HEK293T (cell line): ENCODE measurements around the gene PICK1.

ENCODE experiments used
- CTCF ChIA-PET: fragments of 350-600 bp; formaldehyde crosslinking; extraction: SDS; loops from one replicate; lab custom pipeline; 2021; ENCODE audit warnings: antibody characterized with exemption, inconsistent platforms; lab: Yijun Ruan, JAX
- POLR2A ChIA-PET: fragments of 350-600 bp; formaldehyde crosslinking; extraction: SDS; loops from one replicate; lab custom pipeline; 2020; ENCODE audit warnings: antibody characterized with exemption, inconsistent platforms; lab: Yijun Ruan, JAX
- DNase-seq: peaks from one replicate; pipeline ENCODE4 v3.0.0; 2012; ENCODE audit warnings: mixed read lengths; ENCODE audit errors: extremely low spot score
- ARNT ChIP-seq: fragments of 450-650 bp; IDR thresholded peaks from 2 replicates; pipeline ENCODE4 v1.6.1; 2017; ENCODE audit warnings: mild to moderate bottlenecking
- BHLHE40 ChIP-seq: fragments of 450-650 bp; IDR thresholded peaks from 2 replicates; pipeline ENCODE4 v1.6.1; 2016; ENCODE audit warnings: mild to moderate bottlenecking, moderate library complexity, borderline replicate concordance
- CTBP1 ChIP-seq: fragments of 450-650 bp; IDR thresholded peaks from 2 replicates; pipeline ENCODE4 v1.6.1; 2016; ENCODE audit warnings: borderline replicate concordance
- ELF4 ChIP-seq: fragments of 450-650 bp; IDR thresholded peaks from 2 replicates; pipeline ENCODE4 v1.6.1; 2017; ENCODE audit warnings: antibody characterized with exemption
- FOXA1 ChIP-seq: fragments of 450-650 bp; IDR thresholded peaks from 2 replicates; pipeline ENCODE4 v1.6.1; 2016; ENCODE audit warnings: mild to moderate bottlenecking
- FOXK2 ChIP-seq: fragments of 450-650 bp; IDR thresholded peaks from 2 replicates; pipeline ENCODE4 v1.6.1; 2016; ENCODE audit warnings: mild to moderate bottlenecking
- FOXM1 ChIP-seq: fragments of 450-650 bp; IDR thresholded peaks from 2 replicates; pipeline ENCODE4 v1.6.1; 2017; ENCODE audit warnings: mild to moderate bottlenecking, borderline replicate concordance
- HDGF ChIP-seq: fragments of 450-650 bp; IDR thresholded peaks from 2 replicates; pipeline ENCODE4 v1.6.1; 2017; ENCODE audit warnings: antibody characterized with exemption, borderline replicate concordance
- L3MBTL2 ChIP-seq: fragments of 450-650 bp; conservative IDR thresholded peaks from 2 replicates; pipeline ENCODE4 v1.6.1; 2016; ENCODE audit warnings: mild to moderate bottlenecking
- LEF1 ChIP-seq: fragments of 450-650 bp; IDR thresholded peaks from 2 replicates; pipeline ENCODE4 v1.6.1; 2017; ENCODE audit warnings: mild to moderate bottlenecking, borderline replicate concordance
- NFRKB ChIP-seq: fragments of 450-650 bp; IDR thresholded peaks from 2 replicates; pipeline ENCODE4 v1.6.1; 2016; ENCODE audit warnings: mild to moderate bottlenecking, moderate library complexity
- SP1 ChIP-seq: fragments of 450-650 bp; IDR thresholded peaks from 2 replicates; pipeline ENCODE4 v1.6.1; 2017
- SUZ12 ChIP-seq: fragments of 450-650 bp; IDR thresholded peaks from 2 replicates; pipeline ENCODE4 v1.6.1; 2016; ENCODE audit warnings: mild to moderate bottlenecking
- TARDBP ChIP-seq: fragments of 450-650 bp; IDR thresholded peaks from 2 replicates; pipeline ENCODE4 v1.6.1; 2016
- ZNF384 ChIP-seq: fragments of 450-650 bp; IDR thresholded peaks from 2 replicates; pipeline ENCODE4 v1.6.1; 2016
- TF ChIP-seq, protein P1 (sequence below): fragments of 450-650 bp; IDR thresholded peaks from 2 replicates; pipeline ENCODE4 v1.6.1; 2016

Gene PICK1

DNA sequence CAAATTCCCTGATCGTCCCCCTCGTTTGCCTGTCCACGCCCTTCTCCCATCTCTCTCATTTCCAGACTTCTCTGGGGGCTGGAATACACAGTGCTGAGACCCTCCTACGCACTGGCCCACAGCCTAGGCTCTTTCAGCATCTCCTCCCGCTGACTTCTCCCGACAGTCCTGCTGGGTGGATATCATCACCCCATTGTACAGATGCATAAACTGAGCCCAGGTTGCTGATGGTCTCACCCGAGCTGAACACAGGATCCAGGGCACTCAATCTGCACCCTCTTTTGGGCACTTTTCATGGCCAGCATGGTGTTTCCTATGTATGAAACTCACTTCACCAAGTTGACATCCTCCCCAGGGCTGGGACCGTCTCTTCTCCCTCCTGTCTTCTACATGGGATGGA is 31.7 kb upstream of the PICK1 start:
- POLR2A ChIA-PET, result no interaction called here
- no peak for DNase-seq
- CTCF ChIA-PET, result no interaction called here
- TF ChIP-seq ARNT (no peak), FOXA1 (no peak)

- no peak for DNase-seq
- TF ChIP-seq TARDBP (no peak), FOXK2 (no peak), NFRKB (no peak), ZNF384 (no peak), SP1 (no peak), BHLHE40 (no peak), HDGF (no peak), ARNT (no peak)
- ChIA-PET CTCF (no interaction called here), POLR2A (no interaction called here)
Measured at GRCh38 chr22:38026130-38027111, 30.8 kb upstream of the PICK1 start.

- DNase-seq, result no peak
- ChIA-PET CTCF (no interaction called here), POLR2A (no interaction called here)
- TF ChIP-seq TARDBP, result no peak
- TF ChIP-seq FOXK2, result no peak
- no peak for TF ChIP-seq BHLHE40
- TF ChIP-seq ZNF384, result no peak
- no peak for TF ChIP-seq LEF1
- no peak for TF ChIP-seq ARNT
- TF ChIP-seq ELF4, result no peak
- TF ChIP-seq FOXM1, result no peak
- TF ChIP-seq, protein P1, sequence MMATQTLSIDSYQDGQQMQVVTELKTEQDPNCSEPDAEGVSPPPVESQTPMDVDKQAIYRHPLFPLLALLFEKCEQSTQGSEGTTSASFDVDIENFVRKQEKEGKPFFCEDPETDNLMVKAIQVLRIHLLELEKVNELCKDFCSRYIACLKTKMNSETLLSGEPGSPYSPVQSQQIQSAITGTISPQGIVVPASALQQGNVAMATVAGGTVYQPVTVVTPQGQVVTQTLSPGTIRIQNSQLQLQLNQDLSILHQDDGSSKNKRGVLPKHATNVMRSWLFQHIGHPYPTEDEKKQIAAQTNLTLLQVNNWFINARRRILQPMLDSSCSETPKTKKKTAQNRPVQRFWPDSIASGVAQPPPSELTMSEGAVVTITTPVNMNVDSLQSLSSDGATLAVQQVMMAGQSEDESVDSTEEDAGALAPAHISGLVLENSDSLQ, result no peak
- TF ChIP-seq SUZ12, result no peak
Measured at GRCh38 chr22:38027487-38027886, 29.7 kb upstream of the PICK1 start.

DNA sequence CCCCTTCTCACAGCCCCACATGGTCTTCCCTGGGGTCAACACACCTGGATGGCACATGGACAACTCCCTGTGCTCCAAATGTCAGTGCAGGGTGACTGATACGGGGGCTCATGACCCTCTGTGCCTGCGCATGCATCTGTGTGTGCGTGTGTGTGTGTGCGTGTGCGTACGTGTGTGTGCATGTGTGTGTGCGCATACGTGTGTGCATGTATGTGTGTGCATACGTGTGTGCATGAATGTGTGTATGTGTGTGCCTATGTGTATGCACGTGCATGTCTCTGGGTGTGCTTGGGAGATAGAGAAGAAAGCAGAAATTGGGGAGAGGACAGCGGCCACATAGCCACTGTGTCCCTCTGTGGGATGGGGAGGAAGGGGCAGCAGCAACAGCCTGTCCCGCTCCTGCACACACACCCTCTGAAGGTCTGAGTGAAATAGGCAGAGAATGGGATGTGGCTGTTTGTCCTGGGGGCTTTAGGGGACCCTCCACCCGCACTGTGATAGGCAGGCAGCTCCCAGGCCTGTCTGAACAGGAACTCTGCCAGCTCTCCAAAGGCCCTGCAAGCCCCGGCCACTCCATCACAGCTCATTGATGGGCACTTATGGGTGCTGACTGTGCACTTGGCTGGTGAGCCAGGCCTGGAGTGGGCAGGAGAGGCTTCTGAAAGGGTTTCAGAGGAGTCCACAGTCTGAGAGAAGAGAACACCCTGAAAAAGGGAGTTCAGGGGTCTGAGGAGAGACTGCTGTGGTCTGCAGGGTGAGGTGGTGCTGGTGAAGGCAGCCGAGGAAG is 28.7 kb upstream of the PICK1 start:
- no peak for DNase-seq
- POLR2A ChIA-PET, result no interaction called here
- CTCF ChIA-PET, result no interaction called here
- TF ChIP-seq L3MBTL2 (no peak), ARNT (no peak), NFRKB (no peak), FOXK2 (no peak), FOXA1 (no peak), ZNF384 (no peak), BHLHE40 (no peak), HDGF (no peak), LEF1 (no peak), SP1 (no peak), ELF4 (no peak), FOXM1 (no peak)
- TF ChIP-seq, protein P1, result no peak

- DNase-seq, result no peak
- TF ChIP-seq SP1 (no peak), CTBP1 (no peak), TARDBP (no peak), L3MBTL2 (no peak), FOXK2 (no peak)
- TF ChIP-seq, protein P1, result no peak
- POLR2A ChIA-PET, result no interaction called here
- CTCF ChIA-PET, result no interaction called here
Measured at GRCh38 chr22:38029370-38029769, 27.8 kb upstream of the PICK1 start.

DNA sequence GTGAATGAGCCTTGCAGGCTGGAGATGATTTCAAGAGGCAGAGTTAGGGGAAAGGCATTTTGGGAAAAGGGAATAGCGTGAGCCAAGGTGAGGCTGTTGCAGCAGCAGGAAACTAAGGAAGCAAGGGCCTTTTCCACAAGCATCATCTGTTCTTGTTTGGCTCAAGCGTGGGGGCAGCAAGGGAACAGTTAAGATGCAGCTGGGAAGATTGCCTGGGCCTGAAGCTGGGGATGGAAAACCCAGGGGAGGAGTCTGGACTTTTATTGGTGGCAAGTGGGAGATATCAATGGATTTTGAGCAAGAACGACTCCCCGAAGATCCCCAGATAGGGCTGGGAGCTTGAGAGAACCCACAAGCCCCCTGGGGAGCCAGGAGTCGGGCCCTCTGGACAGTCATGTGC is 27.3 kb upstream of the PICK1 start:
- POLR2A ChIA-PET, result no interaction called here
- DNase-seq, result no peak
- CTCF ChIA-PET, result no interaction called here
- TF ChIP-seq FOXM1 (no peak), SP1 (no peak)
